PFSK-1 (cell line): Measurements from ENCODE around the gene TNNT3.

Experiments used
- FOXP2 ChIP-seq: optimal IDR thresholded peaks from 2 replicates; pipeline ENCODE3; 2011; ENCODE audit warnings: borderline replicate concordance, control low read depth, inconsistent platforms; ENCODE audit not compliant: insufficient read depth; ENCODE audit errors: extremely low read length, extremely low read depth
- POLR2AphosphoS5 ChIP-seq: IDR thresholded peaks from 2 replicates; pipeline ENCODE4 v1.6.1; 2012; ENCODE audit warnings: low read depth, mild to moderate bottlenecking, control low read depth, low read length, moderate library complexity
- REST ChIP-seq, 2 experiments: IDR thresholded peaks; 2 replicates each; pipeline versions ENCODE4 v1.6.1 to v1.8.0; 2011 to 2012; ENCODE audit warnings: low read depth in 2 of 2, low read length in 2 of 2, control low read depth in 1 of 2, inconsistent platforms in 1 of 2, mild to moderate bottlenecking in 1 of 2, moderate library complexity in 1 of 2; ENCODE audit not compliant: insufficient read depth in 1 of 2
- SIN3A ChIP-seq: IDR thresholded peaks from 2 replicates; pipeline ENCODE4 v1.6.1; 2012; ENCODE audit warnings: mild to moderate bottlenecking, low read length, moderate library complexity, borderline replicate concordance; ENCODE audit not compliant: insufficient read depth
- TAF1 ChIP-seq: IDR thresholded peaks from 2 replicates; pipeline ENCODE4 v1.6.1; 2012; ENCODE audit warnings: low read length, control low read depth, borderline replicate concordance; ENCODE audit not compliant: insufficient read depth

Gene TNNT3

GRCh38 chr11:1873048-1873812 lies 46.3 kb upstream of the TNNT3 start:
- no peak for TF ChIP-seq FOXP2
- no peak for TF ChIP-seq SIN3A
- TF ChIP-seq REST (IDR thresholded peaks at IDR 0.05; ENCODE audit: insufficient read depth in 1 of 2, low read depth in 2 of 2, low read length in 2 of 2) = no peak
- TF ChIP-seq POLR2AphosphoS5 = no peak
- TF ChIP-seq TAF1 = no peak

- TF ChIP-seq TAF1 (no peak), SIN3A (no peak), POLR2AphosphoS5 (no peak), REST (IDR thresholded peaks at IDR 0.05; ENCODE audit: insufficient read depth in 1 of 2, low read depth in 2 of 2, low read length in 2 of 2) (no peak), FOXP2 (no peak)
Observed at GRCh38 chr11:1875093-1875850, 44.2 kb upstream of the TNNT3 start.

GRCh38 chr11:1876361-1877063 lies 43.0 kb upstream of the TNNT3 start:
- no peak; the same call in 1 of the 2 replicates for TF ChIP-seq SIN3A

GRCh38 chr11:1877211-1878136 lies 42.0 kb upstream of the TNNT3 start:
- TF ChIP-seq FOXP2 = no peak
- TF ChIP-seq SIN3A = no peak
- no peak for TF ChIP-seq TAF1
- TF ChIP-seq POLR2AphosphoS5 = no peak
- no peak for TF ChIP-seq REST (IDR thresholded peaks at IDR 0.05; ENCODE audit: insufficient read depth in 1 of 2, low read depth in 2 of 2, low read length in 2 of 2)
